ENCODE data around the gene ACAA2. TPM values are rescaled to one million over a fixed set of nuclear protein-coding genes. Genes with fewer than 3 reads are reported as not detected.

ACAA2 gene
- total RNA-seq, 4 donors from 2014 or later, result 43.0 to 214 (median 147) TPM

DNA sequence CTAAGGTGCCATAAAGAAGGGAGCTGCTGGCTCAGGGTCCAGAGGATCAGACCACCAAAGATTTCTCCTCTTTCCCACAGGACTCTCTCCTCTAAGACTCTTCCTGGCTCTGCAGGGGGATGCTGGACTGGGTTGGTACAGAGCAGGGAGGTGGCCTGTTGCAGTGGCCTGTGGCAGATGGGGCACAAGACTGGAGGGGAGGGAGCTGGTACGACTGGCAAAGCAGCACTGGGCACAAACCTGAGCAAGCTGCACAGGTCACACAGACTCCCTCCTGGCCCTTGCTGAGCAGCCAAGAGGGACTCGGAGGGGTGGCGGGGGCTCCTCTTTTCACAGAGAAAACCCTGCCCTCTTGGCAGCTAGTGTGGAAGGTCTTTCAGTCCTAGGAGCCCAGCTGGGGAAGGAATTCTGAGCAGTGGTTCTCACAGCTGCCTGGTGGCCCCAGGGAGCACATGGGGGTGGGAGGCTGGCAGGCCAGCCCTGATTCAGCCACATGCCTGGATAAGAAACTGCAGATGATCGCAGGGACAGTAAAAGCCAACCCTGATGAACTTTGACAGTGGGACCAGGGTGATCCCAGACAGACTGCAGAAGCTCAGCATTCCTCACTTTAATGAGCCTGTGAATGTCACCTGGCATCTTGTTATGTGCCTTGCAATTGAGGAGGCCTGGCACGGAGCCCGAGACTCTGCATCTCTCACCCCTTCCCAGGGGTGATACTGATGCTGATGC lies 32.5 kb upstream of the ACAA2 start:
- DNase-seq, result no peak
- Histone ChIP-seq H3K4me1 (peaks cover 0 to 24% (median 16%) of the 10 kb centered on the region in 4 donors), H3K36me3 (peaks cover 0 to 1% (median 0%) of the 10 kb centered on the region in 4 donors), H3K27ac (no peak overlapping the region), H3K4me3 (no peak overlapping the region), H3K27me3 (no peaks in the 10 kb centered on the region), H3K9me3 (no peaks in the 10 kb centered on the region)
- intact Hi-C loops (cut with DNase I; ENCODE audit: low total_unique reads), result no loop called here
- in situ Hi-C loops (cut with MboI; ENCODE audit: low pct_ligation_motif_present in 1 of 4, low pct_unique_long_range_greater_than_20kb in 1 of 4, low sequenced_read_pairs in 3 of 4), result no loop called here
- TF ChIP-seq POLR2AphosphoS5 (IDR thresholded peaks at IDR 0.05) (no peak), POLR2A (IDR thresholded peaks at IDR 0.05) (no peak), EP300 (IDR thresholded peaks at IDR 0.05; ENCODE audit: low read depth) (no peak)
- TF ChIP-seq, protein P1, sequence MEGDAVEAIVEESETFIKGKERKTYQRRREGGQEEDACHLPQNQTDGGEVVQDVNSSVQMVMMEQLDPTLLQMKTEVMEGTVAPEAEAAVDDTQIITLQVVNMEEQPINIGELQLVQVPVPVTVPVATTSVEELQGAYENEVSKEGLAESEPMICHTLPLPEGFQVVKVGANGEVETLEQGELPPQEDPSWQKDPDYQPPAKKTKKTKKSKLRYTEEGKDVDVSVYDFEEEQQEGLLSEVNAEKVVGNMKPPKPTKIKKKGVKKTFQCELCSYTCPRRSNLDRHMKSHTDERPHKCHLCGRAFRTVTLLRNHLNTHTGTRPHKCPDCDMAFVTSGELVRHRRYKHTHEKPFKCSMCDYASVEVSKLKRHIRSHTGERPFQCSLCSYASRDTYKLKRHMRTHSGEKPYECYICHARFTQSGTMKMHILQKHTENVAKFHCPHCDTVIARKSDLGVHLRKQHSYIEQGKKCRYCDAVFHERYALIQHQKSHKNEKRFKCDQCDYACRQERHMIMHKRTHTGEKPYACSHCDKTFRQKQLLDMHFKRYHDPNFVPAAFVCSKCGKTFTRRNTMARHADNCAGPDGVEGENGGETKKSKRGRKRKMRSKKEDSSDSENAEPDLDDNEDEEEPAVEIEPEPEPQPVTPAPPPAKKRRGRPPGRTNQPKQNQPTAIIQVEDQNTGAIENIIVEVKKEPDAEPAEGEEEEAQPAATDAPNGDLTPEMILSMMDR (IDR thresholded peaks at IDR 0.05), result no peak
- 88% methylated on average over 6 of the region's 6 CpGs; no CpG with 5 or more reads in 1 of the 2 donors for WGBS, 2 donors (ENCODE audit: low coverage in 1 of 2)

- H3K4me3 ChIP-seq, result no peak overlapping the region
- no peak overlapping the region for H3K27ac ChIP-seq
- no peaks in the 10 kb centered on the region for H3K27me3 ChIP-seq
- DNase-seq, result no peak
- H3K9me3 ChIP-seq, result no peaks in the 10 kb centered on the region
- peaks cover 0 to 4% (median 0%) of the 10 kb centered on the region in 4 donors for H3K36me3 ChIP-seq
- H3K4me1 ChIP-seq, result peaks cover 0 to 21% (median 10%) of the 10 kb centered on the region in 4 donors
- in situ Hi-C loops (cut with MboI; ENCODE audit: low pct_ligation_motif_present in 1 of 4, low pct_unique_long_range_greater_than_20kb in 1 of 4, low sequenced_read_pairs in 3 of 4) (no loop called here), intact Hi-C loops (cut with DNase I; ENCODE audit: low total_unique reads) (no loop called here)
- WGBS, 2 donors (ENCODE audit: low coverage in 1 of 2), result 89% methylated on average over 1 of the region's 1 CpG; no CpG with 5 or more reads in 1 of the 2 donors
- no peak for TF ChIP-seq POLR2A (IDR thresholded peaks at IDR 0.05)
- TF ChIP-seq, protein P1 (IDR thresholded peaks at IDR 0.05), result no peak
- no peak for TF ChIP-seq EP300 (IDR thresholded peaks at IDR 0.05; ENCODE audit: low read depth)
- TF ChIP-seq POLR2AphosphoS5 (IDR thresholded peaks at IDR 0.05), result no peak
Observed at GRCh38 chr18:49844903-49845302, 31.6 kb upstream of the ACAA2 start.

DNA sequence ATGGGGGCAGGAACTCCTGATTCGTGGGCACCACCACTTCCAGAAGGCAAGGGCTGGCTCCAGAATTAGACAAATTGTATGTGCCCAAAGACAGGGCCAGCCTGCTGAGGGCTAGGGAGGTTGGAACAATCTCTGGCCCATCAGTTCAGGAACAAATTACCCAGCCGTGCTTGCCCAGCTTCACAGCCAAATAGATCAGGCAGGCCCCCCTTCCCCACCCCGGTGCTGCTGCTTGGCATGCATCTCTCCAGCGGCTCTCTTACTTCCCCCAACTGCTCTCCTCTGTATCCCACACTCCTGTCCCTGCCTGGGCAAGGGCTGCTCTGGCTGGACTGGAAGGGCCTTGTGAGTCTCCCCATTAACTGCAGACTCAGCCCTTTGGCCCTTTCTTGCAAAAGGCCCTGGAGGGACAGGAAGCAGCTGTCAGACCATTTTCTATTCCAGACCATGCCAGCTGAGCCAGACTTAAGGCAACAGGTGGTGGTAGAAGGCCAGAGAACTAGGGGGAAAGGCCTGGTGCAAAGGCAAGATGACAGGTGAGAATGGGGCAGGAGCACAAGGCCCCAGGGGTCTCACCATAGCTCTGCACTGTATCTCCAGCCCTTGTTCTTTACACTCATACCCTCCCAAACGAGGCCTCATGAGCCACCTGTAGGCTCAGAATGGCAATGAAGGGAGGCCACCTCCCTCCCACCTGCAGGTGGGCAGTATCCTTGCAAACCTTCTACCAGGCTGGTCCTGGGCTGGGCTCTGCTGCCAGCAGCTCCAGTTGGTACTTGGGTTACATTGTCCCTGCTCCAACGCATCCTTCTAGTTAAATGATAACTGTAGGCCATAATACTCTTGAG lies 30.7 kb upstream of the ACAA2 start:
- Histone ChIP-seq H3K4me3 (no peak overlapping the region), H3K36me3 (peaks cover 0 to 8% (median 0%) of the 10 kb centered on the region in 4 donors), H3K27ac (no peak overlapping the region), H3K9me3 (no peaks in the 10 kb centered on the region), H3K27me3 (no peaks in the 10 kb centered on the region), H3K4me1 (peaks cover 0 to 13% (median 6%) of the 10 kb centered on the region in 4 donors)
- TF ChIP-seq, protein P1 (IDR thresholded peaks at IDR 0.05), result no peak
- TF ChIP-seq EP300 (IDR thresholded peaks at IDR 0.05; ENCODE audit: low read depth) (no peak), POLR2AphosphoS5 (IDR thresholded peaks at IDR 0.05) (no peak), POLR2A (IDR thresholded peaks at IDR 0.05) (no peak)
- DNase-seq, result no peak
- intact Hi-C loops (cut with DNase I; ENCODE audit: low total_unique reads), result no loop called here
- WGBS, 2 donors (ENCODE audit: low coverage in 1 of 2), result 79% methylated on average over 6 of the region's 6 CpGs; no CpG with 5 or more reads in 1 of the 2 donors
- in situ Hi-C loops (cut with MboI; ENCODE audit: low pct_ligation_motif_present in 1 of 4, low pct_unique_long_range_greater_than_20kb in 1 of 4, low sequenced_read_pairs in 3 of 4), result no loop called here

DNA sequence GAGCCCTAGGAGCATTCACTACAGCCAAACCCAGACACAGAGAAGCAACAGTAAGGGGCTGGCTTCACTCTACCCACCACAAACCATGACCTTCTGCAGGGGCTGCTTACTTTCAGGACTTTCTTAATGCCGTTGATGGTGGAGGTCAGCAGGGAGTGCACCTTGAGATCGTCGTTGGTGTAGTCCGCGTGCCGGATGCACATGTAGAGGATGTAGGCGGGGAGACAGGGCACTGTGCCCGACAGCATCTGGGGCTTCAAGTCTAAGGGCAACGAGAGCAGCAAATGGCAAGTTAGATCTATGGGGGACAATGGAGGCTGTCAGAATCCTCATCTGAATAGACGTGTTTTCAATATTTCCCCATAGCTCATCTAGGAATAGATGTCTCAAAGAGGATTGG lies 29.8 kb upstream of the ACAA2 start:
- Histone ChIP-seq H3K9me3 (no peaks in the 10 kb centered on the region), H3K36me3 (peaks cover 0 to 8% (median 0%) of the 10 kb centered on the region in 4 donors), H3K4me1 (peaks cover 0 to 8% (median 4%) of the 10 kb centered on the region in 4 donors), H3K27ac (no peak overlapping the region), H3K4me3 (no peak overlapping the region), H3K27me3 (no peaks in the 10 kb centered on the region)
- WGBS, 2 donors (ENCODE audit: low coverage in 1 of 2), result 80 to 95% methylated on average over 1 to 10 of the region's 10 CpGs
- intact Hi-C loops (cut with DNase I; ENCODE audit: low total_unique reads) (no loop called here), in situ Hi-C loops (cut with MboI; ENCODE audit: low pct_ligation_motif_present in 1 of 4, low pct_unique_long_range_greater_than_20kb in 1 of 4, low sequenced_read_pairs in 3 of 4) (no loop called here)
- no peak for DNase-seq
- TF ChIP-seq EP300 (IDR thresholded peaks at IDR 0.05; ENCODE audit: low read depth) (no peak), POLR2A (IDR thresholded peaks at IDR 0.05) (no peak), POLR2AphosphoS5 (IDR thresholded peaks at IDR 0.05) (no peak)
- TF ChIP-seq, protein P1 (IDR thresholded peaks at IDR 0.05), result no peak

All from transverse colon (tissue), 4 donors.